Measurements from ENCODE around the gene TM9SF4. TPM values are rescaled to one million over a fixed set of nuclear protein-coding genes. Genes with fewer than 3 reads are reported as not detected.

The TM9SF4 gene
- total and polyA plus RNA-seq, 2 of the 8 experiments (the other 6 are each of a cell fraction or from before 2014, with no cell fraction given): 38.4 to 68.7 TPM

GRCh38 chr20:32132911-32133549, 23.5 kb downstream of the TM9SF4 start (continued):
- TF ChIP-seq SP1 (IDR thresholded peaks at IDR 0.05; ENCODE audit: low read depth, low read length): no peak

Measured in H1 (cell line).